ENCODE measurements around the gene MKNK1.

MKNK1 gene

DNA sequence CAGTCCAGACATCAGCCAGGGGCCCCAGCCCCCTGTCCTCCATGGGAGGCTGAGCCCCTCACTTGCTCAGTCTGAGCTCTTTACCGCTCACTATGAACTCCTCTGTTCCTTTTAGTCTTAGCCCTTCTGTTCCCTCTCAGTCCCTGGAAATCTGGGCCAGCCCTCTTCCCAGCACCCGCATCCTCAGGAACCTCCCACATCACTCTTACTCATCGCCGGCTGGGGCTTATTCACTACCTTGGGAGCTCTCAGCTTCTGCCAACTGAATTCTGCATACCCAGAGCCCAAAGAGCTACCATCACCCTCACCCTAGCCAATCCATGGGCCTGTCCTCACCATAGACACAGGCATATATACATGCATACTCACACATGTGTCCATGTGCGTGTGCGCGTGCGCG lies 64.1 kb downstream of the MKNK1 start:
- peak; percentile 77 for DNase-seq (ENCODE audit: low read depth)

DNA sequence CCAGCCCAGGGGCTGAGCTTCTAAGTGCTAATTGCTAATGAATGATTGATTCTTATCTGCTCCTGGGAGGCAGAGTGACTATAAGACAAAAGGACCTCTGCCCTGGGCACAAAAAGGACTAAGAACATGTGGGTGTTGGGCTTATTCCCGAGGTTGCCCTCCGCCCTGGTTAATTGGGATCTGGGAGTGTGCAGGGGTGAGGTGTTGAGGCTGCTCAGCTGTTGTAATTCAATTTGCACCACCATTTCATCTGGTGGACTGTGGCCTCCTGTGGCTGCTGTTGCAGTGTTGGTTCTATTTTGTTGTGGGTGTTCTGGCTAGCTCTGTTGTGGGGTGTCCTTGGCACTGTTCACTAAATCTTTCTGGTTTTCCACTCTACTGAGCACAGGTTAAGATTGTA lies 65.9 kb downstream of the MKNK1 start:
- no peak for DNase-seq (ENCODE audit: low read depth)

DNA sequence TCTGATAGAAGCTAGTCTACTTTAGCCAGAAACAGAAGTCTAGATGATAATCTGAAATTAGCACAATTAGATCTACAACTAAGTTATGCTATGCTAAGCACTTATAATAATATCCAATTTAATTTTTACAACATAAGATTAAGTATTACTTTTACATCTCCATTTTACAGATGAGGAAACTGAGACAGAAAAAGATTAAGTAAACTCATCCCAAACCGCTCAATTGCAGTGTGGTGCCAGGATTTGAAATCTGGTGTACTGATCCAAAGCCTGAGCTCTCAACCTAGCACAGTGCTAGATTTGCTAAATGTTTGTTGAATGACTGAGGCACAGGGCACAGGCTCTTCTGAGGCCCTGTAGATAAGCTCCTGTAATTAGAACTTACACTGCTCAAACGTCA lies 66.4 kb downstream of the MKNK1 start:
- DNase-seq (ENCODE audit: low read depth): no peak

DNA sequence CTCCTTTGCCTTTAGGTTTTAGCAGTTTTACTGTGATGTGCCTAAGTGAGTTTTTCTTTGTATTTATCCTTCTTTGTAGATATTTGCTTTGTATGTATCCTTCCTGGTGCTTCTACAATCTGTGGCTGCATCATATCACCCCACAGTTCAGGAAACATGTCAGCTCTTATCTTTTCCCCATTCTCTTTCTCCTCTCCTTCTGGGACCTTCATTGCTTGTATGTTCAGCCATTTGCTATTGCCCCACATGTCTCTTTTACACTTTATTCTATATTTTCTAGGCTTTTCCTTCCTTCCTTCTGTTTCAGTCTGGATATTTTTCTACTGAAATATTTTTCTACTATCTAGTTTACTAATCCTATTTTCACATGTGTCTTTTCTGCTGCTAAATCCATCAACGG lies 67.5 kb downstream of the MKNK1 start:
- DNase-seq (ENCODE audit: low read depth): no peak

DNA sequence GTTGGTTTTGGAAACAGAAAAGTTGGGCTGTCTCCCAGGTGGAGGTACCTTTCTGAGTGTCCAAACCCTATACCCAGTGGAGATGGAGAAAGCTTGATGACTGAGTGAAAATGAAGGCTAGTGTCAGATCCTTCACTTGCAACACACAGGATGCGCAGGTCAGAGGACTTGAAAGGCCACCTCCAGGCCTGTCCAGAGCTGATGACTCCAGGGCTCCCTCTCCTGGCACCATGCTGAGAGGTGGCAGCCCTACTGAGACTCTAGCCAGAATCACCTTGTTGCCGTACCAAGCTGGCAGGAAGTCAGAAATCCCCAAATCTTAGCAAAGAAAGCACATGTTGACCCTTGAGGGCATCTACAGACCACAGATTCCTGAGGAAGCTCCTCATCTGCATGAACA lies 69.0 kb downstream of the MKNK1 start:
- DNase-seq (ENCODE audit: low read depth): no peak

DNA sequence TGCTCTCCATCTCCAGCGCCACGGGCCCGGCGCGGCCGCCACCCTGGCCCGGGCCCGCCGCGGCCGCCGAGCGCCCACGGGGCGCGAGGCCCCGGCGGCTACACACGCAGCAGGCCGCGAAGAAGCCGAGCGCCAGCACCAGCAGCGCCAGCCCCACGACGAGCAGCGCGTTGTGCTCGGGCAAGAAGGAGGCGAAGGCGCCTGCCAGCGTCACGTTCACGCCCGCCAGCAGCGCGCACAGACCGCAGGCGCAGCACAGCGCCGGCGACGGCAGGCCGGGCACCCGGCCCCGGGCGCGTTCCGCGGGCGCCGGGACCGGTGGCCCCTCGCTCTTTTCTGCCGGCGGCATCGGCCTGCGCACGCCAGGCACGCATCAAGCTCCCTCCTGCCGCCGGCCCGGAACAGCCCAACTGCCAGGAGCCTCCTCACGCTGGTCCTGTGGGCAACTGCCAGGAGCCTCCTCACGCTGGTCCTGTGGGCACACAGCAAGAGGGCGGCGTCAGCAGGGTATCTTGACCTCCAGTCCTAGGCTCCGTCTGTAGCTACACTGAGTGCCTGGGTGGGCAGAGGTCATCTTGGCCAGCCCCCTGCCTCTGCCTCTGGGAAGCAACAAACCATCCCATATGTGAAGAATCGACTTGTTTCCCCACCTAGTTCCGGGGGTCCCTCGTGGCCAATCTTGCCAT lies 70.7 kb downstream of the MKNK1 start:
- DNase-seq (ENCODE audit: low read depth): peak; percentile 43

DNA sequence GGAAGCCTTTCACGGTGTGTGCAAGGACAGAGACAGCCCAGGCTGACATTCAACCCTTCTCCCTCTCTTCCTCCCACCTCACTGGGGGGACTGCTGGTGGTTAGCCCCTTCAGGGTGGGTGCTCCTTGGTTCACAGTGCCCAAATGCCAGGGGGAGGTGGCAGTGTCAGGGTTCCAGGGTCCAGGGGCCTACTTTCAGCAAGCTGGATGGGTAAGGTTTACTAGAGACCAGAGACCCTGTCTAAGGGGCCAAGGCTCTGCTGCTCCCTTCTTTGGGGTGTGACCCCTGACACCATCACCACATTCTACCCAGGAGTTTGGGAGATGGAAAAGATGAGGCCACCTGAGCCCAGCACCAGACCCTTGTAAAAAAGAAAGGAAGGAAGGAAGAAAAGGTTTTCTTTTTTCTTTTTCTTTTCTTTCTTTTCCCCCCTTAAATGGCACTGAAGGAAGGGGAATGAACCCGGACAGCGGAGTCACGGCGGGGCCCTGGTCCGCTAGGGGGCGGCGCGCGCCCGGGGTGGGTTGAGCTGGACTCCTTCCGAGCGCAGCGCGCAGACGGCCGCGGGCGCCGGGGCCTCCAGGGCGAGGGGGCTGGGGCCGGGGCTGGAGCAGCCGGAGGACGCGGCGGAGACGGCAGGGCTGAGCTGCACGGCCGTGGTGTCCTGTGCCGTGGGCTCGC lies 71.4 kb downstream of the MKNK1 start:
- DNase-seq (ENCODE audit: low read depth): peak; percentile 60

DNA sequence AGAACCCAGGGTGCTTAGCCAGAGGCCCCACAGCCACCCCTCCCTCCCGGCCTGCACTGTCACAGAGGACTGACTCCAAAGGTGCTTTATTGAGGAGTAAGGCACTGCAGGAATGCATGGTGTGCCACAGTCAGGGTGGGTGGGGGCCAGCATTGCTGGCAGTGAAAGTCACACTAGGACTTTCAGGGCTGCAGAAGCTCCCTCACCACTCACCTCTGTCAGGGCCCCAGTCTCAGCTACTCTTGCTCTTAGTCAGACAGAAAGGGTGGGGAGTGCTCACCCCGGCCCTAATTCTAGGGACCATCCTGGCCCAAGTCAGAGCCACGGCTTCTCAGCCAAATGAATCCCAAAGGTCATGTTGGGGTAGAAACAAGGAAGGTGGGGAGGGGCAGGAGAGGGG lies 72.0 kb downstream of the MKNK1 start:
- no peak for DNase-seq (ENCODE audit: low read depth)

DNA sequence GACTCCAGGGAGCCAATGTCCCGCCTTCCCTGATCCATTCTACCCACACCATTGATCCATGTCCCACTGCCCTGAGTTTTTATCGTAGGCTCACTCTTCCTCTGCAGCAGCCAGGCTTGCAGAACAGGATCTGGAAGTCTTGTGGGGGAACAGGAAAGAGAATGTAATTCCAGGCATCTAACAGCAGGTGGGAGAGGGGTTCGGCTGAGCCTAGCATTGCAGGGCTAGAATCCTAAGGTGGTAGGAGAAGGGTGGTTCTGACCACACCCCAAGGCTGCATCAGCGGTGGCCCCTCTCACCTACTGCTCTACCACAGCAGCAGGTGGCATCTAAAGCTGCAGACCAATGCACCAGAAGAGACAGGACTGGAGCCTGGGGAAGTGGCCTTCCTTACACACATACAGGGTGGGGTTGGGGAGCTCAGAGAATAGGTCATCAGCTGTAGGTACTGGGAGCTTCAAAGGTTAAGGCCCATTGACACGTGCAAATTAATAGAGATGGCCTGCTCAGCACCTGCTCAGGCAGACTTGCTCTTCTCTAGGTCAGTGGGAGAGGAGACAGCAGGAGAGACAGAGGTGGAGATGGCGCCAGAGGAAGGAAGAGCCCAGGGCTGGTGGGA lies 73.2 kb downstream of the MKNK1 start:
- DNase-seq (ENCODE audit: low read depth): no peak

DNA sequence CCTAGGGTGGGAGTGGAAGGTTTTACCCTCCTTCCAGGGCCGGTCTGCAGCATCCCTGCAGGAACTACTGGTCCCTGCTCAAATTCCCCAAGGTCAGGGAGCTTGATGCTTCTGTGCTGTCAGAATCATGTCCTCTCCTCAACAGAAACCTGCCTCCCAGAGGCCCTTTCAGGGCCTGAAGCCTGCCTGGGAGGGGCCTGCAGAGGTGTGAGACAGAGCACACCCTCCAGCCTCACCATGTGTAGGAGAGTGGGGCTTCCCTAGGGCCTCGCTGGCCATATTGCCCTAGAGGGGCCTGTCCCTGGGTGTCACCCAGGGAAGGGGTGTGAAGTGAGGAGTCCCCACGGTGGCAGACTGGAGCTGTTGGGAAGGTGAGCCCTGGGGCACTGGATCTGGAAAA lies 73.8 kb downstream of the MKNK1 start:
- DNase-seq (ENCODE audit: low read depth): no peak

DNA sequence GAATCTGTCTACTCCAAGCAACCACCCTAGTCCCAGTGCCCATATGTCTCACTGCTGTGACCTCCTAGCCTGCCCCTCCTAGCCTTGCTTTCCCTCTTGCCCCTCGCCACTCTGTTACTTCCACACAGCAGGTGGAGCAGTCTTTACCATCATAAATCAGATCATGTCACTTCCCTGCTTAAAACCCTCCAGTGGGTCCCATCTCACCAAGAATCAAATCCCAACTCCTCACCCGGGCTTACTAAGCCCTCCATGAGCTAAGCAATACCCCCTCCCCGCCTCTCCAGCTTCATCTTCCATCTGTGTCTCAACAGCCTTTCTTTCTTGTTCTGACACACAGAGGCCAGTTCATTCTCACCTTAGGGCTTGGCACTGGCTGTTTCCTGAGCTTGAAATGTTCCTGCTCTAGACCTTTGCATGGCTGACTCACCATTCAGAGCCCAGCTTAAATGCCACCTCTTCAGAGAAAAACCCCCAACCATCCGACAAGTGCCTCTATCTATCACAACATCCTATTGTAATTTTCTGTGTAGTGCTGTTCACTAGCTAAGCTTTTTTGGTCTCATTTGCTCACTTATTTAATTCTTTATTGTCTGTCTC lies 74.9 kb downstream of the MKNK1 start:
- no peak for DNase-seq (ENCODE audit: low read depth)

DNA sequence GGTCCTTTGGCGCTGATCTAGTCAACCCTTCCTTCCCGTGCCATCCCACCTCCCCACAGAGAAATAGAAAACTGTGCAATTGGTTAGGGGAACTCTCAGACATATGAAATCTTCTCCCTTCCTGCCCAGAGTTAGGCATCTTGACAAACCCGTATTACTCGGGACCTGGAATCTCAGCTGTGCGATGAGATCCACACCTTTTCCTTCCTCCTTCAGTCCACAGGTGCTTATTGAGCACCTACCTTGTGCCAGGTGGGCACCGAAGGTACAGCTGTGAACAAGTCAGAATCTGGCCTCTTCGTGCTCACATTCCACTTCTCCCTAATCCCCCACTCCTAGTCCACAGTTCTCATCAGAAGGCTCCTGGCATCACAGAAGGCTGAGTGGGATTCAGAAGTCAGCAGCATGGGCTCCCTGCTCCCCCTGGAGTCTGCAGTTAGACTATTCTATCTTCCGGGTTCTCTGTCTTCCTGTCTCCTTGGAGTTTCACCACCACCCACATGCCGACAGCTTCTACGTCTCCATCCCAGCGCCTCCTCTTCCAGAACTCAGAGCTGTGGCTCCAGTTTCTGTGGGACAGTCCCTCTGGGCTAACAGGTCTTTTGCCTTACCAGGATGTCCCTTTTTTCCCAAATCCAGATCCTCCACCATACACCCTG lies 75.6 kb downstream of the MKNK1 start:
- DNase-seq (ENCODE audit: low read depth): peak; percentile 28

DNA sequence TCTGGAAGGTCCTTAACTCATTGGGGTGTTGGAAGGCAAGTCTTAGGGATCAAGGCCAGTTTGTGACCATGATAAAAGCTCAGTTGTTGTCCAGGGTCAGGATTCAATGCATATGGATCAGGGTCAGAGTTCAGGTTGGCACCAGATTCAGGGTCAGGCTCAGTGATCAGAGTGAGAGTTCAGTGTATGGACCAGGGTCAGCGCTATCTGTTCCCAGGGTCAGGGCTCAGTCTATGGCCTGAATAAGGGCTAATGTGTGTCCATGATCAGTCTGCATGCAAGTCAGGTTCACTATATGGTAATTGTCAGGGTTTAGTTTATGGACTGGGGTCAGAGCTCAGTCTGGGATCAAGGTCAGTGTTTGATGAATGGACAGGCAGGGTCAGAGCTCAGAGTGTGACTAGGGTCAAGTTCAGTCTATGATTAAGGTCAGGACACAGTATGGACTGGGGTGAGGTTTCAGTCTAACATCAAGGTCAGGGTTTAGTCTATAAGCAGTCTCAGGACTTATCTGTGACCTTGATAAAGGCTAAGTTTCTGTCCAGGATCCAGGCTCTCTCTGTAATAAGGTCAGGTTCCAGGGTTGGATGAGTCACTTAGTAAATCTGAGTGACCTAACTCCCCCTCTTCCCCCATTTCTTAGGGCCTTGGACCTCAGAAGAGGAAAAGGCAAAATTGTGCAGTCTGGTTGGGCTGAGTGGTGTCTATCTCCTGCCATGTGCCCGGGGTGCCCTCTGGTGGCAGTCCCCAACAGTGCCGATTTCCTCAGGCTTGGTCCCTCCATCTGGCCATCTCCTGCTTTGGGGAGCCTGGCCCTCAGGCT lies 76.4 kb downstream of the MKNK1 start:
- peak; percentile 57 for DNase-seq (ENCODE audit: low read depth)

DNA sequence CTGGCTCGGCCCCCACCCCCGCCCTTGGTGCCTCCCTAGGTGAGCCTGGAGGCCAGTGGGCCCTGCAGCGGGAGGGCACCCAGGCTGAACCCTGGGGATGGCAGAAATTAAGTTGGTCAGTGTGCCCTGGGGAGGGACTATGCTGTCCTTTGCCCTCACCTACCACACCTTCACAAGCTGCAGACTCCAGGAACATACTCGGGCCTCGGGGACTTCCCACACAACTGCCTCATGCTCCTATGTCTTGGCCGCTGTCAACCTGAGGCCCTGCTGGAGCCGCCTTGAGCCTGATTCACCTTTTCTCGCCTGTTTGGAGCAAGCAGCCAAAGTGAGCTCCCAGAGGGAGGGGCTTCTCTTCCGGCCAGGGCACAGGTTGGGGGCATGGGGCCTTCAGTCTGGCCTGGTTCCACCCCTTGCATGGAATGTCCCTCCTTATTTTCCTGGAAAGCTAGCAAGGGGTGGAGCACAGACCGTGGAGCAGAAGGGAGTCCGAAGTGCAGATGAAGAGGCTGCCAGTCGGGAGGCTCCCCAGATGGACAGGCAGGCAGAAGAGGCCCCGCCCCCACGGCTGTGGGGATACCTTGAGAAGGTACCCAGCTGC lies 77.3 kb downstream of the MKNK1 start:
- no peak for DNase-seq (ENCODE audit: low read depth)

DNA sequence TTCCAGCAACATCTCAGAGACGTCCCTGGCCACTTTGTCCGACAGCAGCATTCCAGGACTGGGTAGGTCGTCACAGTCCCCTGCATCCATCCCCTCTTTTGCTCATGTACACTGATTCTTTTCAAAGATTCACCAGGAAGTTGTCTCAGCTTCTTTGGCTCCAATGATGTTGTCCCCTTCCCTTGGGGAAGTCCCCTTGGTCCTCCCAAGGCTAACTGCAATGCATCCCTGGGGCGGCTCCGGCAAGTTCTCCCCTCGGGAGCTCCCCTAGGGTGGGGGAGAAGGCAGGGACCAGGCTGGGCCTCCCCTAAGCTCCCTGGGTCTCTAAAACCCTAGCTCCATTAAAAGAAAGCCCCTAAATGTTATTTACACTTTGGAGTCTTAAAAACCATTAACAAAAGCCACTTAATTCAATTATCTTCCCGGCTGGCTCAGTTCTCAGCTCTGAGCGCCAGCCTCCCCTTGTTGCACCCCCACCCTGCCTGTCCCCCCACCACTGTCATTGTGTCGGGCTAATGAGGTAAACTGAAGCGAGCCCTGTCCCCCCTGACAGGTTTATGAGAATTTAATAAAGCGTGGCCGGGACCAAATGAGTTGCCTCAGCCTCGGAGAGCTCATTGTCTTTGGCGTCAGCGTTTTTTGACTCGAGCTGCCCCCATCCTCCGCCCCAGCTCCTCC lies 77.9 kb downstream of the MKNK1 start:
- no peak for DNase-seq (ENCODE audit: low read depth)

DNA sequence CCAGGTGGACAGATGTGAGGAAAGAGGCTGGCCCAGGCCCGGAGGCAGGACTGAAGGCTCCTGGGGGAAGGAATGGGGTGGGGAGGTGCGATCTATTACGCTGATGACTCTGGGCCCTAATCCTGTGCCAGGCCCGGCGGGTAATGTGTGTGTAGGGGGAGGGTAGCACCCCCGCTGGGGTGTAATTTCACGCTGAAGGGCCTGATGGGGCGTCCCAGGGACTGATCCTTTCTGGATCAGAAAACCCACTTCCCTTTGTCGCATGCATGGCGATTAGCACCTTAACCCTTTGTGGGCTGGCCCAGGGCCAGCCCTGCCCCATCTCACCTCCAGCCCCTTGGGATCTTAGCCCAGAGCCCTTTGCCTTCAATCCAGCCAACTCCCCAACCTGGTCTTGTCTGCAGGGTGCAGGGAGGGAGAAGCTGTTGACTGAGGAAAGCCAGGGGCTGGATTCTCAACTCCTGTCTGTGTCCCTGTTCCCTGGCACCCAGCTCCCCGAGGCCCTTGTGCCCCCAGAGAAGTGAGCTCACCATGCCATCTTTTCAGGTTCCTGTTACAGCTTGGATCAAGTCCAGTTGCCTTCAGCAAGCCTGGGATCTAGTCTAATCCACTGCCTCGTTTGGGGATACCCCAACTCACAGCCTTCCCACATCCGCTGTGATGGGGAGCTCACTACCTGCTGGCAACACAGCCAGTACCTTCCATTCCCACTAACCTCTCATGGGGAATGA lies 78.7 kb downstream of the MKNK1 start:
- DNase-seq (ENCODE audit: low read depth): no peak

DNA sequence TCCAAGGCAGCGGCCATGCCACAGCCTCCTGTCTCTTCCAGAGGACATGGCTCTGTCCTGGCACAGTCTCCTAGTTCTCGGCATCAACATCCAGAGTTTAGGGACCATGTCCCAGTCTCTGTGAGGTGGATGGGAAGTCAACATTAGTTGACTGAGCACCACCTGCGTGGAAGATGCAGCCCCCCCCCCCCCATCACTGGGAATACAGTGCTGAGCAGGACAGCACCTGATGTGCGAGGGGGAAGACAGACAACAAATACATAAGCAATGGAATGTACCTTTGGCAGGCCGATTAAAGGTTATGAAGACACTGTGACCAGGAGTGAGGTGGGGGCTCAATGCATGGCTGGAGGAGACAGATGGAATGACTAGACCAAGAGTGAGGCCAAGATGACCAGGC lies 79.2 kb downstream of the MKNK1 start:
- DNase-seq (ENCODE audit: low read depth): no peak

DNA sequence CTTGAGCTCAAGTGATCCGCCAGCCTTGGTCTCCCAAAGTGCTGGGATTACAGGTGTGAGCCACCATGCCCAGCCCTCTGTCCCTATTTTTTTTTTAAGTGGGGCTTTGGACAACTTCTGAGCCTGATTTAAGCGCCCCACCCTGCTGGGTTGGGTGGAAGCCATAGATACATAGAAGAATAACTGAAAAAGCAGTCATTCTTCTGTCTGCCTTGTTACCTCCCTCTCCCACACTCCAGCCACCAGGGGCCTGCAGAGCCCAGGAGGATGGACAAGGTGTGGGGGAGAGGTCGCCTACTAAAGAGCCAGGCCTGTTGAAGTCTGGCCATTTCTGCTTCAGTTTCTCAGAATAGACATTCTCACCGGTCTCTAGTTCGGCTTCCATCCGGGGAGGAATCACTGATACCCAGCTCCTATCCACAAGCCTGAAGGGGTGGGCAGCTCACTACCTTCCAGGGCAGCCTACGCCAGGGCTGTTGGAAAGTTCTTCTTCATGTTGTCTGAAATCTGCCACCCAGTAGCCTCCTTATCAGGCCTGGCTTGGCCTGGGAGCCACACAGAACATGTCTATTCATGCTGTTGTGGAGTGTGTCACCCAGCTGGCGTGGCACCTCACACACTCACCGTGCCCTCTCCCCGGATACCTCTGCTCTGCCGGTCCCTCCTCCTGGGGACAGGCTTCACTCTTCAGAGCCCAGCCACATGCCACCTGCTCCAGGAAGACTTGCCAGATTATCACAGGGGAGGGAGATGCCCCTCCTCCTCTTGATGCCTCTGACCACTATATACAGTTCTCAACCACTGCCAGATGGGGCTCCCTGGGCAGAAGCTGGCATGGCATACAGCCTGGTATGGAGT lies 80.3 kb downstream of the MKNK1 start:
- no peak for DNase-seq (ENCODE audit: low read depth)

DNA sequence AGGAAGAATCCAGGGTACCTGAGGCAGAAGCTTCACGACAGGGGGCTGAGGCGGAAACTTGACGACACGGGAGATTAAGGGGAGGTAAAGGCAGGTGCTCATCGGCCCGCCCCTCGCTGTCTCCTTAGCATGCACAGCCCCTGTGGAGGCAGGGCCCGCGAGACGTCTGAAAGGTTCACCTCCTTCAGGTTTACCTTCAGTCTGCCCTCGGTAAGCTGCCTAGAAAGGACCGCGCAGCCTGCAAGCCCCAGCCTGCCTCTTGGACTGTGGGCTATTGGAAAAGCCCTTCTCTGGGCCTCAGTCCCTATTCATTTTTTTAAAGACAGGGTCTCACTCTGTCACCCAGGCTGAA lies 81.1 kb downstream of the MKNK1 start:
- no peak for DNase-seq (ENCODE audit: low read depth)
